ENCODE measurements around the gene EFHC1. TPM values are rescaled to one million over a fixed set of nuclear protein-coding genes. Genes with fewer than 3 reads are reported as not detected.

Gene EFHC1
- total and polyA plus RNA-seq, 2 of the 13 experiments (the other 11 are each of a cell fraction or from before 2014, with no cell fraction given): 23.4 to 29.5 TPM

GRCh38 chr6:52517502-52518278 lies 97.5 kb downstream of the EFHC1 start (continued):
- TF ChIP-seq ZNF383 (CRISPR knock-in tag; IDR thresholded peaks at IDR 0.05; ENCODE audit: borderline replicate concordance): no peak
- no peak for TF ChIP-seq THAP8 (CRISPR knock-in tag; IDR thresholded peaks at IDR 0.05; ENCODE audit: borderline replicate concordance)
- TF ChIP-seq, protein P1, sequence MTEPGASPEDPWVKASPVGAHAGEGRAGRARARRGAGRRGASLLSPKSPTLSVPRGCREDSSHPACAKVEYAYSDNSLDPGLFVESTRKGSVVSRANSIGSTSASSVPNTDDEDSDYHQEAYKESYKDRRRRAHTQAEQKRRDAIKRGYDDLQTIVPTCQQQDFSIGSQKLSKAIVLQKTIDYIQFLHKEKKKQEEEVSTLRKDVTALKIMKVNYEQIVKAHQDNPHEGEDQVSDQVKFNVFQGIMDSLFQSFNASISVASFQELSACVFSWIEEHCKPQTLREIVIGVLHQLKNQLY (CRISPR knock-in tag; IDR thresholded peaks at IDR 0.05): 0 out of 2 replicates have a peak, but pooled peaks have one; percentile 32
- TF ChIP-seq, protein P2, sequence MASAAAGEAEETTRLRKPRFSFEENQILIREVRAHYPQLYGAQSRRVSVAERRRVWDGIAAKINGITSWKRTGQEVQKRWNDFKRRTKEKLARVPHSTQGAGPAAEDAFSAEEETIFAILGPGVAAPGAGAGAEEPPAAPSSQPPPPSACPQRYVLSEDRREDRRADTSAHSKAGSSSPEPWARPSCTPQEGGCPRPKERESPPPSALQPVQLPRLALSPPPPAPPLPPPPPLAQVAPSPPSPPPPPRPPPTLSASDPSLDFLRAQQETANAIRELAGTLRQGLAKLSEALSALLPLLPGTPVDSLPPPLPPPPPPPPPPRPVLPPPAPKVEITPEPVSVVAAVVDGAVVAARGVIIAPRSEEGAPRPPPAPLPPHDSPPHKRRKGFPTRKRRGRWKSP (CRISPR knock-in tag; IDR thresholded peaks at IDR 0.05): peak; percentile 53; the same call in 1 of the 2 replicates
- no peak for TF ChIP-seq FOXC1 (CRISPR knock-in tag; IDR thresholded peaks at IDR 0.05; ENCODE audit: borderline replicate concordance)
- no peak for TF ChIP-seq ZNF432 (CRISPR knock-in tag; IDR thresholded peaks at IDR 0.05; ENCODE audit: borderline replicate concordance)
- TF ChIP-seq, protein P3, sequence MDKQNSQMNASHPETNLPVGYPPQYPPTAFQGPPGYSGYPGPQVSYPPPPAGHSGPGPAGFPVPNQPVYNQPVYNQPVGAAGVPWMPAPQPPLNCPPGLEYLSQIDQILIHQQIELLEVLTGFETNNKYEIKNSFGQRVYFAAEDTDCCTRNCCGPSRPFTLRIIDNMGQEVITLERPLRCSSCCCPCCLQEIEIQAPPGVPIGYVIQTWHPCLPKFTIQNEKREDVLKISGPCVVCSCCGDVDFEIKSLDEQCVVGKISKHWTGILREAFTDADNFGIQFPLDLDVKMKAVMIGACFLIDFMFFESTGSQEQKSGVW (CRISPR knock-in tag; IDR thresholded peaks at IDR 0.05; ENCODE audit: borderline replicate concordance): no peak
- TF ChIP-seq SYNCRIP (IDR thresholded peaks at IDR 0.05; ENCODE audit: insufficient read depth, low read depth, low read length): no peak
- TF ChIP-seq E2F1 (CRISPR knock-in tag; IDR thresholded peaks at IDR 0.05): no peak
- TF ChIP-seq, protein P4, sequence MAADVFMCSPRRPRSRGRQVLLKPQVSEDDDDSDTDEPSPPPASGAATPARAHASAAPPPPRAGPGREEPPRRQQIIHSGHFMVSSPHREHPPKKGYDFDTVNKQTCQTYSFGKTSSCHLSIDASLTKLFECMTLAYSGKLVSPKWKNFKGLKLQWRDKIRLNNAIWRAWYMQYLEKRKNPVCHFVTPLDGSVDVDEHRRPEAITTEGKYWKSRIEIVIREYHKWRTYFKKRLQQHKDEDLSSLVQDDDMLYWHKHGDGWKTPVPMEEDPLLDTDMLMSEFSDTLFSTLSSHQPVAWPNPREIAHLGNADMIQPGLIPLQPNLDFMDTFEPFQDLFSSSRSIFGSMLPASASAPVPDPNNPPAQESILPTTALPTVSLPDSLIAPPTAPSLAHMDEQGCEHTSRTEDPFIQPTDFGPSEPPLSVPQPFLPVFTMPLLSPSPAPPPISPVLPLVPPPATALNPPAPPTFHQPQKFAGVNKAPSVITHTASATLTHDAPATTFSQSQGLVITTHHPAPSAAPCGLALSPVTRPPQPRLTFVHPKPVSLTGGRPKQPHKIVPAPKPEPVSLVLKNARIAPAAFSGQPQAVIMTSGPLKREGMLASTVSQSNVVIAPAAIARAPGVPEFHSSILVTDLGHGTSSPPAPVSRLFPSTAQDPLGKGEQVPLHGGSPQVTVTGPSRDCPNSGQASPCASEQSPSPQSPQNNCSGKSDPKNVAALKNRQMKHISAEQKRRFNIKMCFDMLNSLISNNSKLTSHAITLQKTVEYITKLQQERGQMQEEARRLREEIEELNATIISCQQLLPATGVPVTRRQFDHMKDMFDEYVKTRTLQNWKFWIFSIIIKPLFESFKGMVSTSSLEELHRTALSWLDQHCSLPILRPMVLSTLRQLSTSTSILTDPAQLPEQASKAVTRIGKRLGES (CRISPR knock-in tag; IDR thresholded peaks at IDR 0.05; ENCODE audit: borderline replicate concordance): no peak
- TF ChIP-seq MAFF (IDR thresholded peaks at IDR 0.05; ENCODE audit: low read depth, low read length): no peak
- TF ChIP-seq RARG (CRISPR knock-in tag; IDR thresholded peaks at IDR 0.05; ENCODE audit: low read depth): no peak
- TF ChIP-seq POGK (CRISPR knock-in tag; conservative IDR thresholded peaks at IDR 0.05): 0 out of 2 replicates have a peak, but pooled peaks have one; percentile 51
- no peak for TF ChIP-seq SRSF1 (optimal IDR thresholded peaks at IDR 0.05; ENCODE audit: low read depth, low read length)
- TF ChIP-seq ZNF768 (CRISPR knock-in tag; IDR thresholded peaks at IDR 0.05): peak; percentile 49; the same call in 1 of the 2 replicates
- TF ChIP-seq, protein P5, sequence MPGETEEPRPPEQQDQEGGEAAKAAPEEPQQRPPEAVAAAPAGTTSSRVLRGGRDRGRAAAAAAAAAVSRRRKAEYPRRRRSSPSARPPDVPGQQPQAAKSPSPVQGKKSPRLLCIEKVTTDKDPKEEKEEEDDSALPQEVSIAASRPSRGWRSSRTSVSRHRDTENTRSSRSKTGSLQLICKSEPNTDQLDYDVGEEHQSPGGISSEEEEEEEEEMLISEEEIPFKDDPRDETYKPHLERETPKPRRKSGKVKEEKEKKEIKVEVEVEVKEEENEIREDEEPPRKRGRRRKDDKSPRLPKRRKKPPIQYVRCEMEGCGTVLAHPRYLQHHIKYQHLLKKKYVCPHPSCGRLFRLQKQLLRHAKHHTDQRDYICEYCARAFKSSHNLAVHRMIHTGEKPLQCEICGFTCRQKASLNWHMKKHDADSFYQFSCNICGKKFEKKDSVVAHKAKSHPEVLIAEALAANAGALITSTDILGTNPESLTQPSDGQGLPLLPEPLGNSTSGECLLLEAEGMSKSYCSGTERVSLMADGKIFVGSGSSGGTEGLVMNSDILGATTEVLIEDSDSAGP (CRISPR knock-in tag; IDR thresholded peaks at IDR 0.05; ENCODE audit: borderline replicate concordance): peak; percentile 66; the same call in 1 of the 2 replicates
